Aorta (tissue), 5 donors: ENCODE measurements around the gene SP3. TPM values are rescaled to one million over a fixed set of nuclear protein-coding genes. Genes with fewer than 3 reads are reported as not detected.

ENCODE experiments used
- ATAC-seq: fragments of 200-7000 bp; cut with Tn5 transposase; one replicate; pipeline ENCODE4 v1.9.1; 2022; ENCODE audit warnings: moderate library complexity; ENCODE audit not compliant: low FRiP score
- DNase-seq, 2 donors: peaks; one replicate each; pipeline ENCODE4 v3.0.0-alpha.2; 2020
- H3K27ac ChIP-seq, 2 donors: one replicate each; pipeline ENCODE4 v1.5.1; 2013; ENCODE audit warnings: low read length in 2 of 2, mild to moderate bottlenecking in 2 of 2, moderate library complexity in 2 of 2, control low read depth in 1 of 2, inconsistent platforms in 1 of 2, low read depth in 1 of 2
- H3K27me3 ChIP-seq, 2 donors: one replicate each; pipeline ENCODE4 v1.6.1; 2013; ENCODE audit warnings: control low read depth in 1 of 2, low read length in 1 of 2, mild to moderate bottlenecking in 1 of 2, moderate library complexity in 1 of 2; ENCODE audit not compliant: insufficient read depth in 2 of 2, control insufficient read depth in 1 of 2
- H3K36me3 ChIP-seq, 2 donors: one replicate each; pipeline ENCODE4 v1.6.1; 2013; ENCODE audit warnings: control low read depth in 1 of 2, low read length in 1 of 2, mild to moderate bottlenecking in 1 of 2; ENCODE audit not compliant: insufficient read depth in 2 of 2, control insufficient read depth in 1 of 2
- H3K4me1 ChIP-seq, 2 donors: one replicate each; pipeline ENCODE4 v1.6.1; 2013; ENCODE audit warnings: low read length in 2 of 2, control low read depth in 1 of 2, mild to moderate bottlenecking in 1 of 2, moderate library complexity in 1 of 2; ENCODE audit not compliant: insufficient read depth in 2 of 2, control insufficient read depth in 1 of 2
- H3K4me3 ChIP-seq, 2 donors: one replicate each; pipeline ENCODE4 v1.5.1; 2013; ENCODE audit warnings: low read length in 2 of 2, control low read depth in 1 of 2, mild to moderate bottlenecking in 1 of 2
- H3K9me3 ChIP-seq: one replicate; pipeline ENCODE4 v1.6.1; 2013; ENCODE audit warnings: mild to moderate bottlenecking, low read length; ENCODE audit not compliant: control insufficient read depth
- WGBS, 2 donors: extraction: QIAGEN DNeasy Blood & Tissue Kit; methylation state at CpG; one replicate each; pipeline ENCODE4 v1.1.7; 2013; 5-methylcytosine and 5-hydroxymethylcytosine counted together
- intact Hi-C, 2 donors: fragments of 100-400 bp; cut with DNase I; formaldehyde crosslinking; loops; one replicate each; pipeline versions ENCODE4 v1.14.2 to v1.15.0; 2022
- polyA plus RNA-seq, 2 donors: library from polyadenylated mRNA; stranded (reverse); fragments of 200-250 nt; gene quantifications; one replicate each; pipeline ENCODE4 v1.2.3, GENCODE V29; 2013
- total RNA-seq, 2 donors: library from RNA; stranded (reverse); fragmentation: NEBNext Ultra II Directional; extraction: Animal tissue kit (Norgen Biotek cat#: 25700); gene quantifications; one replicate each; pipeline ENCODE4 v1.2.1, GENCODE V29; 2021
- donor health status: healthy with polysubstance abuse.
- donor health status: Bipolar disorder and iron deficiency.
- donor health status: DM: no; HTN: no; CAD: no.
- donor health status: DM: no; HTN: no; CAD: no.
- donor health status: DM: yes; HTN: yes; CAD: no.

Gene SP3
- total and polyA plus RNA-seq, 4 donors = 16.2 to 97.6 (median 52.2) TPM

- peak overlapping the region; percentile 60 to 69 for H3K27ac ChIP-seq
- intact Hi-C loops = loop anchor here in 1 of 2 donors (10.0 kb wide), 1 partner anchor 146 kb away; no protein-coding TSS in a partner anchor
- H3K4me3 ChIP-seq = no peak overlapping the region
- DNase-seq = no peak
- H3K36me3 ChIP-seq = no peaks in the 10 kb centered on the region
- 2 to 5% methylated on average over 2 of the region's 2 CpGs for WGBS, 2 donors
- peaks cover 0 to 2% of the 10 kb centered on the region in 2 donors for H3K4me1 ChIP-seq
- no peaks in the 10 kb centered on the region for H3K9me3 ChIP-seq
- no peak for ATAC-seq
- H3K27me3 ChIP-seq = no peaks in the 10 kb centered on the region
Measured at GRCh38 chr2:174001107-174001506, 35.9 kb upstream of the SP3 start.

GRCh38 chr2:173999724-174000123 lies 34.6 kb upstream of the SP3 start:
- peaks cover 0 to 2% of the 10 kb centered on the region in 2 donors for H3K4me1 ChIP-seq
- no peaks in the 10 kb centered on the region for H3K36me3 ChIP-seq
- intact Hi-C loops = loop anchor here in 1 of 2 donors (10.0 kb wide), 1 partner anchor 145 kb away; no protein-coding TSS in a partner anchor
- H3K27ac ChIP-seq = peak overlapping the region; percentile 18 to 98
- no peaks in the 10 kb centered on the region for H3K9me3 ChIP-seq
- ATAC-seq = no peak
- no peak for DNase-seq
- whole genome bisulfite sequencing, 2 donors = 80 to 82% methylated on average over 2 of the region's 2 CpGs
- H3K27me3 ChIP-seq = no peaks in the 10 kb centered on the region
- no peak overlapping the region for H3K4me3 ChIP-seq

- ATAC-seq (peak; percentile 67), DNase-seq (peak; percentile 78 to 84)
- Histone ChIP-seq H3K9me3 (no peaks in the 10 kb centered on the region), H3K36me3 (no peaks in the 10 kb centered on the region), H3K27me3 (no peaks in the 10 kb centered on the region), H3K27ac (peak overlapping the region; percentile 52 to 98), H3K4me3 (no peak overlapping the region), H3K4me1 (peaks cover 0 to 2% of the 10 kb centered on the region in 2 donors)
- 13 to 18% methylated on average over 6 of the region's 6 CpGs for WGBS, 2 donors
- intact Hi-C loops = no loop called here
Measured at GRCh38 chr2:173999272-173999671, 34.1 kb upstream of the SP3 start.

GRCh38 chr2:173998386-173998785 lies 33.2 kb upstream of the SP3 start:
- H3K4me1 ChIP-seq = no peaks in the 10 kb centered on the region
- peak in 1 of 2 donors; percentile 60 for DNase-seq
- peak overlapping the region in 1 of 2 donors; percentile 8 for H3K27ac ChIP-seq
- no peak for ATAC-seq
- H3K27me3 ChIP-seq = no peaks in the 10 kb centered on the region
- H3K4me3 ChIP-seq = no peak overlapping the region
- intact Hi-C loops = no loop called here
- no peaks in the 10 kb centered on the region for H3K36me3 ChIP-seq
- 72 to 73% methylated on average over 7 of the region's 7 CpGs for WGBS, 2 donors
- H3K9me3 ChIP-seq = no peaks in the 10 kb centered on the region

- intact Hi-C loops = no loop called here
- no peak for DNase-seq
Measured at GRCh38 chr2:173997753-173998152, 32.6 kb upstream of the SP3 start.

GRCh38 chr2:173997269-173997668 lies 32.1 kb upstream of the SP3 start:
- Histone ChIP-seq H3K4me3 (no peak overlapping the region), H3K27me3 (no peaks in the 10 kb centered on the region), H3K27ac (no peak overlapping the region), H3K36me3 (no peaks in the 10 kb centered on the region), H3K9me3 (no peaks in the 10 kb centered on the region), H3K4me1 (peaks cover 0 to 2% of the 10 kb centered on the region in 2 donors)
- intact Hi-C loops = no loop called here
- ATAC-seq = peak; percentile 87
- 11 to 13% methylated on average over 7 of the region's 7 CpGs for WGBS, 2 donors
- peak; percentile 81 to 93 for DNase-seq

More at GRCh38 chr2:173997753-173998152, 32.6 kb upstream of the SP3 start:
- Histone ChIP-seq H3K27ac (peak overlapping the region in 1 of 2 donors; percentile 8), H3K9me3 (no peaks in the 10 kb centered on the region), H3K36me3 (no peaks in the 10 kb centered on the region), H3K4me3 (no peak overlapping the region), H3K4me1 (no peaks in the 10 kb centered on the region), H3K27me3 (no peaks in the 10 kb centered on the region)
- WGBS, 2 donors = 62 to 64% methylated on average over 2 of the region's 2 CpGs
- no peak for ATAC-seq

GRCh38 chr2:173996766-173997165 lies 31.6 kb upstream of the SP3 start:
- no peaks in the 10 kb centered on the region for H3K27me3 ChIP-seq
- no peaks in the 10 kb centered on the region for H3K36me3 ChIP-seq
- H3K27ac ChIP-seq = no peak overlapping the region
- no peaks in the 10 kb centered on the region for H3K9me3 ChIP-seq
- WGBS, 2 donors = 70 to 75% methylated on average over 2 of the region's 2 CpGs
- H3K4me3 ChIP-seq = no peak overlapping the region
- no peak for ATAC-seq
- no peak for DNase-seq
- H3K4me1 ChIP-seq = peaks cover 0 to 7% of the 10 kb centered on the region in 2 donors
- intact Hi-C loops = no loop called here

GRCh38 chr2:173993459-173993858 lies 28.3 kb upstream of the SP3 start:
- 32 to 33% methylated on average over 1 of the region's 1 CpG for whole genome bisulfite sequencing, 2 donors
- Histone ChIP-seq H3K27ac (no peak overlapping the region), H3K4me1 (peaks cover 2 to 11% of the 10 kb centered on the region in 2 donors), H3K27me3 (no peaks in the 10 kb centered on the region), H3K9me3 (no peaks in the 10 kb centered on the region), H3K36me3 (no peaks in the 10 kb centered on the region), H3K4me3 (no peak overlapping the region)
- intact Hi-C loops = loop anchor here in 1 of 2 donors (5.0 kb wide), 1 partner anchor 44 kb away; no protein-coding TSS in a partner anchor
- ATAC-seq = no peak
- no peak for DNase-seq

- H3K4me1 ChIP-seq = peaks cover 2 to 11% of the 10 kb centered on the region in 2 donors
- no peaks in the 10 kb centered on the region for H3K9me3 ChIP-seq
- DNase-seq (peak; percentile 90 to 92), ATAC-seq (peak; percentile 72)
- H3K4me3 ChIP-seq = no peak overlapping the region
- peak overlapping the region; percentile 34 to 48 for H3K27ac ChIP-seq
- WGBS, 2 donors = 7 to 10% methylated on average over 5 of the region's 5 CpGs
- no peaks in the 10 kb centered on the region for H3K27me3 ChIP-seq
- intact Hi-C loops = loop anchor here in 1 of 2 donors (5.0 kb wide), 1 partner anchor 45 kb away; no protein-coding TSS in a partner anchor
- H3K36me3 ChIP-seq = no peaks in the 10 kb centered on the region
Measured at GRCh38 chr2:173991856-173992588, 26.8 kb upstream of the SP3 start.
